Measurements from ENCODE around the gene TUBGCP6. TPM values are rescaled to one million over a fixed set of nuclear protein-coding genes. Genes with fewer than 3 reads are reported as not detected.
A peak's percentile ranks its signal among the peaks of the same experiment; 100 is the strongest.

Gene TUBGCP6
- total RNA-seq, result 28.5 and 38.1 TPM in 2 replicates

DNA sequence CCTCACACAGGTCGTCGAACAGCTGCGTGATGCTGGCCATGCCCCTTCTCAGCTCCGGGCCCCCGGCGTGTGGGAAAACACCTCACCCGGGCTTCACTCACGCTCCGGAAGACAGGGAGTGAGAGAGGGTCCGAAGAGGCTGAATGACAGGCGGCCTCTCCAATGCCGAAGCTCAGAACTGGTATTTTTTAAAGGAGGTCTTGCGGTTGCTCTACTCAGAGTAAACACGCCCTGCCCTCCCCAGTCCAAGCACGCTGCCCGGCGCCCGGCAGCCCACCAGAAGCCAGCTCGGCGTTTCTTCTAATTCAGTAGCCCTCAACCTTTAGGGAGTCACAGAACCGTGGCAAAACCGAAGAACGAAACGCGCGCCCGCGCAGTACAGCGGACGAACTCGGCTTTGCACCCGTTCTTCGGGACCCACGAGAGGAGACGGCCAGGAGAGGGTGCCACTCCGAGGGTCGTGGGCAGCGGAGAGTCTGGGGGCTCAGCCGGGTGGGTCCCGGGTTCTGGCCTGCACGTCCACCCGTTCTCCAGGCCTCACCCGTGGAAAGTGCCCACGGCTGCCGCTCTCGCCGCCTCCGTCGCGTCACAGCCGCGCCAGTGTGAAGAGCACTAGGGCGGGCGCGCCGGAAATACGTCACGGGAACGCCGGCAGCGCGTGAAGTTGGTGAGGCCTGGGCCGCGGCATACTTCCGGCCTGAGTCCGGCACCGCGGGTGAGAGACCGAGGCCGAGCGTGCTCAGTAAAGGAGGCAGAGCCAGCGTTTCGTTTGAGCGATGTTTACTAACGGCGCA is at the start of gene TUBGCP6:
Gene TUBGCP6, minus strand, starts transcription at position 604 of the 794 bp plus-strand sequence. Its CDS starts 564 bp downstream, at position 40.
- peak; percentile 96 for DNase-seq

DNA sequence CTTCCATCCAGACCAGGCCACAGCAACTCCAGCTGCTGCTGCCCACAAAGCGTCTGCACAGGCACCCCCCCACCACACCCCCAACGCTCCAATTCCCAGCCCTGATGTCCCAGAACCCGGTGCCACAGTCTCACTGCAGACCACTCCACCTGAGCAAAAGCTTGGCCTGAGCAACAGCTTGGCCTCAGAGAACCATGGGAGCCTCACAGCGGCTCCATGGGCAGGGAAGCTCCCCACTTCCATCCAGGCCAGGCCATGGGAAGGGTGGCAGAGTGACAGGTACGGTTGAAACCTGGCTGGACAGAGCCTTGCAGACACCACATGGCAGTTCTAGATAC is 49.5 kb upstream of the TUBGCP6 start:
- DNase-seq, result no peak

DNA sequence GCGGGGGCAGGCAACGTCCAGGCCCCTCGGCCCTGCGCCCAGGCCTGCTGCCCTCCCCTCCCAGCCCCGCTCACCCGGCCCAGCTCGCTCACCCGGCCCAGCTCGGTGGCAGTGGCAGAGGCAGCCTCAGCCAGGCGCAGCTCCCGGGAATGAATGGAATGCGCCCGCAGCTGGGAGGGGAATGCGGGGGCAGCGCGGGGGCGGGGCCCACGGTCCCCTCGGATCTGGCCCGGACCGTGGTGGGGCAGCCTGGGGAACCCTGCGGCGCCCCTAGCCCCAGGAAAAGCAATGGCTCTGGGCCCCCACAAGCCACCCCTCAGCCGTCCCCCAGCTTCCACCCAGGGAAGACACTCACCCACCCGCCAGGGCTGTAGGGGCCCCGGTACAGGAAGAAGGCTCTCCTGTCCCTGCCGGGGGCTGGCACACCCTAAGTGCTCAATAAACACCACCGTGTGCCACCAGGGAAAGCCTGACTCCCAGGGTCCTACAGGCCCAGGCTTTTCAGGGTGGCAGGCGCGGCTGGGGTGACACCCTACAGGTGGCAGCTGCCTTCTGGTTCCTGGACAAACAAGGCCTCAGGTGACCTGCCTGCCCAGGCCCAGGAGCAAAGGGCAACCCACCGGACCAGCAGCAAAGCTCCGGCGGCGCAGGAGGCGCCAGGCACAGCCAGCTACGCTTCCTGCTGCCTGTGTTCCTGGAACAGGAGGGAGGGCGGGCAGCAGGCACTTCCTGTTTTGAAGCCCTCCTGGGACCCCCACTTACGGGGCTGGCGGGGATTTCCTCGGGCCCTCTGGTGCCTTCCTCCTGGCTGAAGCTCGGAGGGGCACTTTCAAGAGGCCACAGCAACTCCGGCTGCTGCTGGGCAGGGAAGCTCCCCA is 48.9 kb upstream of the TUBGCP6 start:
- peak; percentile 71 for DNase-seq

DNA sequence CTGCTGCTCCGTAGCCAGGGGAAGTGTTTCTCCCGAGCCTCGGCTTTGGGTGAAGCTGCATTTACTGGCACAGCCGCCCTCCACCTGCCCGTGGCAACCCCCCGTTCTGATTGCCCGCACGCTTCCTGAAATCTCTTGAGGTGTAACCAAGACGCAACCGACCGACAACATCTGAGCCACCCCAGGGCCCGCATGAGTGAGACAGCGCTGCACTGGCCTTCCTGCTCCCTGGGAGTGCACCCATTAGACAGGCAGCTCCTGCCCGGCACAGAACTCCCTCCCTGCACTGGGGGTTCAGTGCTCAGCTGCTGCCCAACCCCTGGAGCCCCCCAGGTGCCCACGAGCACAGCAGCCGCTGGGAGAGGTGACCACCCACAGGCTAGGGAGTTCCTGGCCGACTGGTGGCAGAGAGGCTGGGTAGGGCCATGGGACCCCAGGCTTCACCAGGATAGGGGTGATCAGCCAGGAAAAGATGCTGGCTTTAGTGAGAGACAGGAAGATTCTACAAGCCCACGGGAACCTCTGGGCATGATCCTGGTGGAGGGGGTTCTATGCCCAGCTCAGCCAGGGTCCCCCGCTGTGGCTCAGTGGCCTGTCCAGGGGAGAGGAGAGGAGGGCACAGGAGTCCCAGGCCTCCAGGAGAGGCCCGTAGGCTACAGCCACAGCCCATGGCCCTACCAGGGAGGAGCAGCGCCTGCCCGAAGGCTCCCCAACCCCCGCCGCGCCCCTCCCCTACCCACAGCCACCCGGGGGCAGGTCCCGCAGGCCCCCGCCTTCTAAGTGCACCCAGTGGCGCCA is 48.0 kb upstream of the TUBGCP6 start:
- DNase-seq, result no peak

DNA sequence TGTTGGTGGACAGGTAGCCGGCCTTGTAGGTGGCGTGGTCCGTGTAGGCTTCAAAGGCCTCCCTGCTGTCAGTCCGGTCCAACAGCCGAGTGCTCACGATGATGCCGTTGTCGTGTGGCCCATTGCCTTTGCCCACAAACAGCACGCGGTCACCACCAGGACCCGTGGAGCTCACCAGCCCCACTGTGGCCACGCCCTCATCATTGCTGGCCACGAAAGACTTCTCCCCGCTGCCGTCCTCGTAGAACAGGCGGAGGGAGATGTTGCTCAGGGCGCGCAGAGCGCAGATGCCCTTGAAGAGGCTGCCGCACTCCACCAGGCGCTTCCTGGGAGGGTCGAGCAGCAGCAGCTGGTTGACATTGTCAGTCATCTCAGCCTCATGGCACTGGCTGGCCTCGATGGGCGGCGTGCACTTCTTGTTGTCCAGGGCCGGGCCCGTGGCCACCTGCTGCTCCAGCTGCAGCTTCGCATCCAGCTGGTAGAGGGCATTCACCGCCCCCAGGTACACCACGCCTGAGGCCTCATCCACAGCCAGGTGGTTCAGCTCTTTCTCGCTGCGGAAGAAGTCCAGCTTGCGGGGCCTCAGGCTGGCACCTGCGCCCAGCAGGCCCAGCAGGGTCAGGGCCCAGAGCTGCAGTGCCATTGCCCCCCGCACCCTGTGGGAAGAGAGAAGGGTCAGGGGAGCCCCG is 45.3 kb upstream of the TUBGCP6 start:
- DNase-seq, result no peak

DNA sequence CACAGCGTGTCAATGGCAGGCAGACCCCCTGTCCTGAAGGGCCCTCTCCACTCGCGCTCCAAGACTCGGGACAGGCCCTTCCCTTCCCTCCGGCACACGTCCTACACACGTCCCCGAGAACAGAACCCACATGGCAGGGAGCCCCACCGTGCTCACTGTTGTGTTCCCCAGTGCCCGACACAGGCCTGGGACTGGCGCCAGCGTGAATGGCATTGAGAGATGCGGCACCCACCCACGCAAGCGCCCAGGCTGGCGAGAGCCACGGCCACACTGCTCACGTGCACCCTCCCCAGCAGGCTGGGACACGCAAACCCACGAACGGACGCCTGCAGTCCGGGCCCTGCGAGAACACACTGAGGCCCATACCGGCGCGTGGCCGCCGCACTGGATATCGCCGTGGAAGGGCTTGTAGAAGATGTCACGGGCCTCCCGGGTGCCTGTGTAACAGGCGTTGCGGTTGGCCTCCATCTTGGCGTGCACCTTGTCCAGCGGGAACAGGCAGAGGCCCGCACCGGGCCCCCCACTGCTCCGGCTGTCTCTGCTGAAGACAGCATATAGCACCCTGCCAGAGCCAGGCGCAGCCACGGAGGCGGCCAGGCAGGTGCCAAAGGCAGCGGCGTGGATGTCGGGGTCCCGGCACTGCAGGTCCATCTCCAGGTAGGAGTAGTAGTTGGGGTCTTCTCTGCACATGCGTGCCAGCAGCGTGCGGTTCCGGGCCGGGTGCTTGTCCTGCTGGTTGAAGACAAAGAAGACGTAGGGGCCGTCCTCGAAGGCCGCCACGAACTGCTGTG is 44.5 kb upstream of the TUBGCP6 start:
- no peak for DNase-seq

DNA sequence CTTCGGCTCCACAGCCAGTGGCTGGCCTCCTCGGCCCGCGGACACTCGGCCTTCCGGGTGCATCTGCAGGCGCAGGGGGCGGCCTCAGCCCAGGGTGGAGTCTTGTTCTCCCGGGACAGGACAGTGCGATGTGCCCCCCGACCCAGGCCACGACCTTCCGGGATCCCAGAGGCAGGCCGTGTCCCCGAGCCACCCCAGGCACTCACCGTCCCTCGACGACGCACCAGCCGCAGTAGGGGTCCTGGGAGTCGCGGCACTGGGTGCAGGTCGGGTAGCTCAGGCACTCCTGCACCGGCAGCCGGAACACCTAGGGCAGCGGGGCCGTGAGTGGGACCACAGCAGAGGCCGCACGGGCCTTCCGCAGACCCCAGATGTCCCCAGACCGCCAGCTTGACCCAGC is 42.9 kb upstream of the TUBGCP6 start:
- DNase-seq, result no peak

DNA sequence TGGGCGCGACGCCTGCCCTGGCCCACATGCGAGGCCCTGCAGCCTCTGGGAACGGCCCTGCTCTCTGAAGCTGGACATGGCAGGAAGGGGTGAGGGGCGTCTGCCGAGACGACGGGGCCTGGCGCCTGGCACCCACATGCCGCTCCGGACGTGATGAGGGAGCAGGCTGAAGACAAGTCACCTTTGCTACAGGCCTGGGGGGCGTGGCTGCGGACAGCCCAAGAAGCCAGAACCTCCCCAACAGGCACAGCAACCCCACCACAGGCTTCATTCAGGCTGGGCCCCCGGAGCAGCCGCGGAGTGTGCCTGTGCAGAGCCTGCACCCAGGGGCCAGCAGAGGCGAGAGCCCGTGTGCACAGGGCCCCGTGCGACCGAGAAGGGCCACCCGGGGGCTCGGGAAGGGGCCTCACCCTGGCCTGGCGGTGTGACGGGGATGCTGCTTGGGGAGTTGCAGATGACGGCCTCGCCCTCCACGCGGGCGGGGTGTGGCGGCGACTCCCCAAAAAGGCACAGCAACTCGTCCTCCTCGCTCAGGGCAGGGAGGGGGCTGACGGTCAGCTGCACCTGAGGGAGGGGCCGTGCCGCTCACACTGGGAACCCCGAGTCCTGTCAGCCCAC is 42.0 kb upstream of the TUBGCP6 start:
- no peak for DNase-seq

DNA sequence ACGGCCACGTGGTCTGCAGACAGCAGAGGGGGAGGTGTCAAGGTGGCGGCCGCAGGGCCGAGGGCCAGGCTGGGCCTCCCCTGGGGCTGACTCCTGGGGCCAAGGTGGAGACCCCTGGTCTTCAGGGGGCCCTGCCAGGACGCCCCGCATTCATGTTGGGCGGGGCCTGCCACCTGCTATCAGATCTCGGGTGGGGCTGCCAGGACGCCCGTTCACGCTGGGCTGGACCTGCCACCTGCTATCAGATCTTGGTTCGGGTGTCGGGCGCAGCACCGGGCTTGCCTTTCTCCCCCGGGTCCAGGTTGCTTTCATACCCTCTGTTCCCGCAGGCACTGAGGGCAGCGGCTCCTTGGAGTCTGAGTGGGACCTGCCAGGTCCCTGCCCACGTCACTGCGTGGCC is 41.5 kb upstream of the TUBGCP6 start:
- DNase-seq, result no peak

- DNase-seq, result no peak
Observed at GRCh38 chr22:50285568-50286229, 40.9 kb upstream of the TUBGCP6 start.

DNA sequence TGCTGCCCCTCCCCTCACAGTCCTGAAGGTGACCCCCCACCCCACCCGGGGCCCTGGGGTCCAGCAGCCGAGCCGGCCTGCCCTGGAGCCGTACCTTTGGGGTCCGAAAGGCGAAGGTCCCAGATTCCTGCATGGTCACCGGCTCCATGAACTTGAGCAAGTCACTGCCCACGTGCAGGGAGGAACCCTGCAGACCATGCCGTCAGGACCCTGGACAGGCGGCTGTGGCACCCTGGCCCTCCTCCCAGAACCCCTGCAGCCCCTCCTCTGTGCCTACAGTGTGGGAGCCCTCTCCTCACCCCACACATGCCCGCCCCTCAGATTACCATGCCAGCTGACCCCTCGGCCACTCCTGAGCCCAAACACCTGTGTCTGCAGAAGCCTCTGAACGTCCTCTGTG is 39.7 kb upstream of the TUBGCP6 start:
- DNase-seq, result no peak

- DNase-seq, result no peak
Observed at GRCh38 chr22:50283821-50284220, 39.0 kb upstream of the TUBGCP6 start.

- peak; percentile 44 for DNase-seq
Observed at GRCh38 chr22:50282361-50283155, 37.7 kb upstream of the TUBGCP6 start.

- DNase-seq, result no peak
Observed at GRCh38 chr22:50281957-50282356, 37.1 kb upstream of the TUBGCP6 start.

DNA sequence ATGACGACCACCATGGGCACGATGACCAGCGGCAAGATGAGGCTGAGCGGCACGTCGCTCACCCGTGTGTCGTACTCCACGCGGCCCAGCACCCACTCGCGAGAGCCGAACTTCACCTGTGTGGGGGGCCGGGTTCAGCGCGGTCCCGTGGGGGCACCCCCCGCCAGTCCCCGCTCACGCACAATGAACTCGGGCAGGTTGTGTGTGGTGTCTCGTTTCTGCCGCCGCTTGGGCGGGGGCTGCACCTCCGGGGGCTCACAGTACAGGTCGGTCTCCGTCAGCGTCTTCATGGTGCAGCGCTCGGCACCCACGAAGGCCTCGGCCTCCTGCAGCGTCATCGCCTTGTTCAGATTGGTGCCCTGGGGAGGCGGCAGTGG is 36.5 kb upstream of the TUBGCP6 start:
- no peak for DNase-seq

GRCh38 chr22:50280708-50281383 is 36.0 kb upstream of the TUBGCP6 start:
- no peak for DNase-seq

DNA sequence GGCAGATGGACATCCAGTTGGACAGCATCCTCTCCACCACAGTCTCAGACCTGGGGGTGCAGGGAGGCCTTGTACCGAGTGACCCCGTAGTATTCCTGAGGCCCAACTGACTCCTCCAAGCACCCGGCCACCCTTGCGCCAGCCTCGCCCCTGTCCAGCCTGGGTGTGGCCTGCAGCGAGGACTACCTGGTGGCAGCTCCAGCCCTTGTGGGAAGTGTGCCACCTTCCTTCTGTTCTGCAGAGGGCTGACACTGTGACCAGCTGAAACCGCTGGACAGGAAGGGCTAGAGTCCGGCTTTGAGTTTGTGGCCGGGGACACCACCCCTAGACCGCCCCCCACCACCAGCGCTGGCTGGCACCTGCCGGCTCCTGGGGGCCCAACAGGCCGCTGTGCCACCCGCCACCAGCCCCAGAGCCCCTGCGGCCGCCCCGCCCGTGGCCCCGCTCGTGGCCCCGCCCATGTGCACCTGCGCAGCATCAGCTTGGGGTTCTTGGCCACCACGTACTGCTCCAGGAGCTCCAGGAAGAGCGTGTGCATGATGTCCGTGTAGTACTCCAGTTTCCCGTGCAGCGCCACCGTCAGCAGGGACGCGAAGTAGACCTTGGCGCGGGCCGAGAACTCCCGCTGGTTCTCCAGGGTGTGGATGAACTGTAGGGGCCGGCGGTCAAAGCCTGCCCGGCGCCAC is 35.3 kb upstream of the TUBGCP6 start:
- DNase-seq, result no peak

GRCh38 chr22:50278956-50279619 is 34.3 kb upstream of the TUBGCP6 start:
- no peak for DNase-seq

All from dermis blood vessel endothelial cell (primary cell).